ENCODE measurements around the gene GDF7. TPM values are rescaled to one million over a fixed set of nuclear protein-coding genes. Genes with fewer than 3 reads are reported as not detected.

Gene GDF7
- total and polyA plus RNA-seq, 2 of the 4 experiments (the other 2 are of a cell fraction) = under 0.01 to 0.02 TPM

DNA sequence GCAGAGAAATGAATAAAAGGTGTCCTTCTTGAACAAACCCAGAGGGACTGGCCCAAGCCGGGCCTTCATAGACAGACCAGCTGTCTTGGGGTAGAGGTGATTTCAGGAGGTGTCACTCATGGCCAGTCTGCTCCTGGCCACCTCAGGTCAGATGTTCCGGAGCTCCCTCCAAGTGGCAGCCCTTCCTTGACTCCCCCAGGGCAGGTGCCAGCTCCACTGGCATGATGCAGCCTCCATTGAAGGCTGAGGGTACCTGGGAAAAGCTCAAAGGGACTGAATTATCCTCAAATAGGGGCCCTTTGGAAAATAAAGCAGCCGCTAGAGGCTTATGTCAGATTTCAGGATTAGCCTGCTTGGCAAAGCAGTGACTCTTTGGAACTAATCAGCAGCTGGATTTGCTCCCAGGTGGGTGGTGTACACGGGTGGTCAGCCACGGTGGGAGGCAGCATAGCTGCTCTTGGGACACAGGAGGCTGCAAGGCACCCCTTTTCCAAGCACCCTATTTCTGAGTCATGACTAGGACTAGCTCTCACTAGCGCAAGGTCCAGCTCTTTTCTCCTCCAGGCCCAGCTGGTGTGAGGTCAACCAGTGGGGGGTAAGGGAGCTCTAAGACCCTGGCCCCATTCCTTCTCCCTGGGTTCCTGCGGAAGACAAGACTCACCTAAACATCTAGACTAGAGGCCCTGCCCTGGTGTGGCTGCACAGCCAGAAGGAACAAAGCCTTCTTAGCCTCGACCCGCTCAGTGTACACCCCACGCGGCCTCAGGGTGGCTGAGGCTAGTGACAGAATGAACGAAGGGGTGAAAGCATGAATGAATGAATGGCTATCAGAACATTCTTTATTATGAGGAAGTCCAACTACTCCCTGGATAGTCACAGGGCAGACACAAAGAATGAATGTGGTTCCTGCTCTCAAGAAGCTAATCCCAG lies 45.3 kb upstream of the GDF7 start:
- H3K9ac ChIP-seq (ENCODE audit: low read depth, low read length) = no peak overlapping the region
- no peak overlapping the region for H2AFZ ChIP-seq (replicated peaks; ENCODE audit: low read length, poor library complexity)
- no peak overlapping the region for H4K8ac ChIP-seq (ENCODE audit: low read depth in 2 of 2, low read length in 2 of 2)
- no peak overlapping the region for H3K23ac ChIP-seq (ENCODE audit: low read depth, low read length)
- intact Hi-C loops (cut with micrococcal nuclease) (no loop called here), dilution Hi-C loops (cut with HindIII; ENCODE audit: low sequenced_read_pairs, unreplicated experiment) (no loop called here), in situ Hi-C loops (cut with MboI; ENCODE audit: low sequenced_read_pairs) (no loop called here)
- H3K56ac ChIP-seq (ENCODE audit: extremely low read depth, insufficient read depth, low read length) = no peak overlapping the region
- H2BK5ac ChIP-seq (ENCODE audit: low read depth, low read length, poor library complexity, severe bottlenecking) = no peak overlapping the region
- DNase-seq (no peak), ATAC-seq (ENCODE audit: low read depth) (no peak)
- H2BK15ac ChIP-seq (ENCODE audit: low read depth, low read length) = no peak overlapping the region
- ChIA-PET CTCF (no interaction called here), POLR2A (ENCODE audit: unreplicated experiment) (no interaction called here)
- H3K9me3 ChIP-seq (ENCODE audit: control insufficient read depth, insufficient read depth, low read length) = no peaks in the 10 kb centered on the region
- no peak overlapping the region for H3K14ac ChIP-seq (replicated peaks; ENCODE audit: low read depth, low read length)
- H4K91ac ChIP-seq (ENCODE audit: insufficient read depth, low read depth, low read length) = no peak overlapping the region
- no peak overlapping the region for H3K4ac ChIP-seq (ENCODE audit: low read depth, low read length)
- no peak overlapping the region for H3K4me3 ChIP-seq (ENCODE audit: insufficient read depth, low read depth, low read length)
- no TSS peak for BruUV-seq (replicated peaks)
- no peak overlapping the region for H2BK20ac ChIP-seq (ENCODE audit: low read depth, low read length)
- H2AK5ac ChIP-seq (ENCODE audit: low read depth, low read length) = no peak overlapping the region
- no peak overlapping the region for H2BK120ac ChIP-seq (ENCODE audit: low read depth, low read length)
- no peaks in the 10 kb centered on the region for H3K27me3 ChIP-seq (ENCODE audit: control insufficient read depth, insufficient read depth, low read length)
- no peak overlapping the region for H3K4me2 ChIP-seq (ENCODE audit: low read depth, low read length)
- no peak overlapping the region for H4K5ac ChIP-seq (ENCODE audit: low read depth, low read length)
- peaks cover 19% of the 10 kb centered on the region for H3K4me1 ChIP-seq (ENCODE audit: control insufficient read depth, insufficient read depth, low read length)
- peaks cover 35% of the 10 kb centered on the region for H3K36me3 ChIP-seq (ENCODE audit: control insufficient read depth, insufficient read depth, low read length)
- no peaks in the 10 kb centered on the region for H4K20me1 ChIP-seq (ENCODE audit: insufficient read depth, low read length)
- no CpG with 5 or more reads among the region's 12 CpGs for WGBS, 2 experiments (ENCODE audit: extremely low coverage in 2 of 2, insufficient read length in 1 of 2)
- peaks cover 0 to 17% of the 10 kb centered on the region in 2 experiments; a peak in 1 of 4 replicates for H3K79me1 ChIP-seq (ENCODE audit: low read depth in 1 of 2, low read length in 2 of 2)
- H2AK9ac ChIP-seq (replicated peaks; ENCODE audit: low read depth, low read length, poor library complexity) = no peak overlapping the region
- no peak overlapping the region for H3K18ac ChIP-seq (ENCODE audit: low read depth, low read length)
- H3K9me1 ChIP-seq (ENCODE audit: insufficient read depth, low read length) = peaks cover 21% of the 10 kb centered on the region
- TF ChIP-seq, protein P1, sequence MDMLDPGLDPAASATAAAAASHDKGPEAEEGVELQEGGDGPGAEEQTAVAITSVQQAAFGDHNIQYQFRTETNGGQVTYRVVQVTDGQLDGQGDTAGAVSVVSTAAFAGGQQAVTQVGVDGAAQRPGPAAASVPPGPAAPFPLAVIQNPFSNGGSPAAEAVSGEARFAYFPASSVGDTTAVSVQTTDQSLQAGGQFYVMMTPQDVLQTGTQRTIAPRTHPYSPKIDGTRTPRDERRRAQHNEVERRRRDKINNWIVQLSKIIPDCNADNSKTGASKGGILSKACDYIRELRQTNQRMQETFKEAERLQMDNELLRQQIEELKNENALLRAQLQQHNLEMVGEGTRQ (IDR thresholded peaks at IDR 0.05; ENCODE audit: low read depth, low read length) = no peak
- no peak for TF ChIP-seq BHLHE40 (IDR thresholded peaks at IDR 0.05; ENCODE audit: low read depth, low read length)
- no peak for TF ChIP-seq MXI1 (IDR thresholded peaks at IDR 0.05; ENCODE audit: borderline replicate concordance, low read depth, low read length)
- no peak for TF ChIP-seq MAFK (IDR thresholded peaks at IDR 0.05; ENCODE audit: low read depth, low read length)
- H3K27ac ChIP-seq (ENCODE audit: insufficient read depth, low read length) = no peak overlapping the region

Data from IMR-90 (cell line).